ENCODE measurements around the gene DDX1.
"Not testable (repeated sequence)": the region's sequence is repeated elsewhere in the genome, so short reads cannot be mapped to it uniquely, and the experiment has no call there.

DDX1 gene

DNA sequence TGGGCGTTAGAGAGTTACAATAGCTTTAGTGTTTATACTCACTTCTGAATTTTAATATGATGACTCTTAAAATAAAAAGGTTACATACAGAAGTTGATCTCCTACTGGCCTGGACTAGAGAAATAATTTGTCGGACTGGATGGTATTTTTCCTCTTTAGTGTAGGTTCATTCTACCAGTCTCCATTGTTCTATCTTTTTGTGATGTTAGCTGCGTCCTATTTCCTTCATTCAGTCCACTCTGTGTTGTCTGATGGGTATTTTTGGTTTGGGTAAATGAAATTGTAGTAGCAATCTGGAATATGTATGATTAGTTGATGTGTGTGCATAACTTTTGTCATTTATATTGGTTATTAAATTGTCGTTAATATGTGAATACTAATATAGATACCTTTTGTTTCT, 5.3 kb downstream of the DDX1 start:
- no peak for DNase-seq

DNA sequence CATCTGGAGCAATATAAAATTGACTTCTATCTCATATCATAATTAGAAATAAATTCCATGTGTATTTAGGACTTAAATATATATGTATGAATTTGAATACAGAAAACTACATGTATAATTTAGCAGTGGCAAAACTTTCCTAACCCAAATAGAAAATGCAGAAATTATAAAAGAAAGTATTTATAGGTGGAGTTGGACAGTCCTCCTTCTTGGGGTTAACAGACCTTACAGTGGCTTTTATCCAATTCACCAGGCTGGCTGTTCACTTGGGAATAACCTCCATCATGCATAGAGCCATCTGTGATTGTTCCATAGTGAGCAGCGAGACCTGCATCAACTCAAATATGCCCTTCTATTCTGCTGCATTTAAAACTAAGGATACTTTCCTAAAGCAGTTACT, 8.3 kb downstream of the DDX1 start:
- no peak for DNase-seq

DNA sequence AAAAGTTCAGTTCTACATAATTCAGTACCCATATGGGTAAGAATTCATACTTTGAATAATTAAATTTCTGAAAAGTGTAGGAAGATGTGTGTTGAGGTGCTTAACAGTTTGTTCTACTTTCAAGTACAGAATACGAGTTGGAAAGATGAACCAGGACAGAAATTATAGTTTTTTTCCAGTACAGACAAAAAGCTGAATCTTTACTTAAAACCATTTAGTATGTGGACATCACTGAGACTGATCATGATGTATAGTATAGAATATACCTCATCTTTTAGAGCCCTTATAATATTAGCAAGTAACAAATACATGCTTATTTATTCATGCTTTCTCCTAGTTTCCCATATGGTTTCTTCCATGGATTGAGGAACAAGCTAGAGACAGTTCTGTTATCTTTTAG, 10.0 kb downstream of the DDX1 start:
- DNase-seq: no peak

DNA sequence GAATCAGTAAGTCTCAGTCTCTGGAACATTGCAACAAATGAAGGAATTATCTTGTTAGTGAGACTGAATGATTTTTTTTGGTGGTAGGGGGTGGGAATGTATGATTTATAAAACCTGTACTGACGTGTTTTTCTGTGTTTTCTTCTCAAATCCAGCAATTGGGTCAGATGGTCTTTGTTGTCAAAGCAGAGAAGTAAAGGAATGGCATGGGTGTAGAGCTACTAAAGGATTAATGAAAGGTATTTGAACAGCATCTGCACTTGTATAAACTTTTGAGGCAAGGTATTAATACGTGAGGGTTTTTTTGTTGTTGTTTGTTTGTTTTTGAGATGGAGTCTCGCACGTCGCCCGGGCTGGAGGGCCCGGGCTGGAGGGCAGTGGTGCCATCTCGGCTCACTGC, 10.7 kb downstream of the DDX1 start:
- DNase-seq: no peak

DNA sequence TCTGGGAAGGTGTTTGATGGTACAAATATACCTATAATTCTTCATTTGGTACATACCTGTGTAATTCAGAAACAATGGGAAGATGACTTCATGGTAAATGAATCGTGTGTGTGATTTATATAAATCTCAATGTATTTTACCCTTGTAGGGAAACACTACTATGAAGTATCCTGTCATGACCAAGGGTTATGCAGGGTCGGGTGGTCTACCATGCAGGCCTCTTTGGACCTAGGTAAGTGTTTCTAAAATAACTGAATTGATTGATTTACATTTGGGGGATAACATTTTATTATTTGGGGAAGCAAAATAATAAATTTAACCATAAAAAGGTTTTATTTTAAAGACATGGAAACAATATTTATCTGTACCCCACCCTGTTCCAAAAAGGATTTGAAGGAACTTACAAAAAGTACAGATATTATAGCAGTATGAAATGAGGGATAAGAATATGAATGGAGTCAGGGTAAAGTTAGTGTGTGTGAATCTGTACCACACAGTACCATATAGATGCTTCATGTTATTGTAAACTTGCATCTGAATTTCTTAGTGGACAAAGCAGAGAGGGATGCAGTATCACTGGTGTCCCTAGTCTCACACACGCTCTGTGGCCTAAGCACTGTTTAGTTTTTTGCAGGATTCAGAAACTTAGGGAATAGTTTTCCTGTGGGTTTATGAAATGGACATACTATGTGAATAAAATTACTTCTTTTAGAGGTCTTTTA, 11.5 kb downstream of the DDX1 start:
- DNase-seq: no peak

DNA sequence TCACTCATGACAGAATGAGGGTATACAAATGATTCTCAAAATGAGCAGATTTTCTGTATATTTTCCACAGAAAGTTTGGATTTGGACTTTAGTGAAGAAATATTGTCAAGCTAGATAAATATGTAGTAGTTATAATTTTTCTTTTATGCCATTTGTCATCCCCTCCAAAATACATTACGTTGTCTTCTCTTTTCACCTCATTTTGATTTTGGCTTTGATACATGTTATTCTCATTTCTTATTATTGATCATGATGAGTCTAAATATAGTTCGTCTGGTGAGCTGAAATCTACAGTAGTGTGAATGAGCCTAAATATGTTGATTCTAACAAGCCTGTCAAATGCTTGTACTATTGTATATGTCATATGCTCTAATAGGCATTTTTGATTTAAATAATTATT, 12.3 kb downstream of the DDX1 start:
- DNase-seq: no peak

DNA sequence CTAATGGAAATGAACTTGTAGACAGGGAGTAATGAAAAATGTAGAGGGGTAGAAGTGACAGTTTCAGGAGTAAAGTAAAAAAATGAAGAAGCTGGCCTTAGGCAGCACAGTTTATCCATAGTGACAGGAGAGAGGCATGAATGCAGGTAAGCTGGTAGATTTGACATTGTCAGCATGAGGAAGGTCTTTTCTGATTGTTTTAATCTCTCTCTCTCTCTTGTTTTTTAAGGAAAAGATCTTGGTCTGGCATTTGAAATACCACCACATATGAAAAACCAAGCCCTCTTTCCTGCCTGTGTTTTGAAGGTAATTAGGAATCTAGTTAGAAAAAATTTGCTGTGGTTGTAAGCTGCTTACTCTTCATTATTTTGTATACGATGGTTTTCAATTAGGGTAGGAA, 14.1 kb downstream of the DDX1 start:
- DNase-seq: no peak

DNA sequence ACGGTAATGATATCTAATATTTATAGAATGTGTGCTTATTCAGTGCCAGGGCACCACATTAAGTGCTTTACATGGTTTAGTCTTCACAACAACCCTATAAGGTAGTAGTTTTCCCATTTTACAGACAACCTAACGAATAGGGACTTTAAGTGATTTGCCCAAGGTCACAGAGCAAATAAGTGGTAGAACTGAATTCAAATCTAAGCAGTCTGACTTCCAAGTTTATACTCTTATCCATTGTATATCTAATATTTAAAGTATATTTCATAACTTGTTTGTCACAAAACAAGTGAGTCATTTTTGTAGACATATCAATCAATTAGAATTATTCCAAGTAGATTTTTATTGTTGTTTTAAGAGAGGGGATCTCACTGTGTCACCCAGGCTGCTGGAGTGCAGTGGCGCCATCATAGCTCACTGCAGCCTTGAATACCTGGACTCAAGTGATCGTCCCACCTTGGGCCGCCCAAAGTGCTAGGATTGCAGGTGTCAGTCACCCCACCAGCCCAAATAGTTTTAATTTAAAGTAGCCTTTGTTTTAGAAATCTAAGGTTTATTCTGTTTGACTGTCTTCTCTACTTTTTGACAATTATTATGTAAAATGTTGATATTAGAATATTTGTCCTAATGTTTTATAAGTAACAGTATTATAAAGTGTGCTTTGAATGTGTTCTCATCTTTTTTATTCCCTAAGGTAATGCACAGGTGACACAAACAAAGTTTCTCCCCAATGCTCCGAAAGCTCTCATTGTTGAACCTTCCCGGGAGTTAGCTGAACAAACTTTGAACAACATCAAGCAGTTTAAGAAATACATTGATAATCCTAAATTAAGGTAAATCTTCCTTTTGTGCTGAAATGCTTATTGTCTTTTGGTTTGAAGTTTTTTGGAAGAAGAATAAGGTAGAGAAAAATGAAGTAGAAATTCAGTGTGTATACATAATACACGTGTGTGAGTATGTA, 15.1 kb downstream of the DDX1 start:
- DNase-seq: no peak

DNA sequence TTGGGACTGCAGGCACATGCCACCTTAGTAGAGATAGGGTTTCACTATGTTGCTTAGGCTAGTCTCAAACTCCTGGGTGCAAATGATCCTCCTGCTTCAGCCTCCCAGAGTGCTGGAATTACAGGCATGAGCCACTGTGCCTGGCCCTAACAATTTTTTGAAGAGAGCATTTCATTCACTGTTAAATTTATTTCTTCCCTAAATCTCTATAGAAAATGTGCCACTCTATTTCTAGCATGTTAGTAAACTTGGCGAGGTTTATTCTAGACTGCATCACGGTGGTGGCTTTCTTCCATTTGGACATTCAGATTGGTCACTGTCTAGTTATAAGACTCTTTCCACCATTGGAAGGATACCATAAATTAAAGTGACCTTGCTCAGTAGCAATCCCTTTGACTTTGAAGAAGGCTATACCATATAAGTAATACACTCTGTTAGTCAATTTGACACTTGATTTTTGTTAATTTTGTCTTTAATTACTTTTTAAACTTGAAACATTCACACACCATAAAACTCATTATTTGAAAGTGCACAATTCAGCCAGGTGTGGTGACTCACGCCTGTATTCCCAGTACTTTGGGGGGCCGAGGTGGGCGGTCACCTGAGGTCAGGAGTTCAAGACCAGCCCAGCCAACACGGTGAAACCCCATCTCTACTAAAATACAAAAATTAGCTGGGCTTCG, 16.2 kb downstream of the DDX1 start:
- no peak for DNase-seq

DNA sequence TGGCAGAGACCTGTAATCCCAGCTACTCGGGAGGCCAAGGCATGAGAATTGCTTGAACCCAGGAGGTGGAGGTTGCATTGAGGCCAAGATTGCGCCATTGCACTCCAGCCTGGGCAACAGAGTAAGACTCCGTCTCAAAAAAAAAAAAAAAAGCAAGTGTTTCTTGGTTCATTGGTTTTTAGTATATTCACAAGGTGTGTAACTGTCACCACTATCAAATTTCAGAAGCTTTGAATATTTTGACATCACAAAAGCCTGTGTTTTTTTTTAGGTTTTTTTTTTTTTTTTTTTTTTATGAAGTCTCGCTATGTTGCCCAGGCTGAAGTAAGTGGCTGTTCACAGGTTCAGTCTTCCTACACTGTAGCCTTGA, 16.7 kb downstream of the DDX1 start:
- no peak for DNase-seq

DNA sequence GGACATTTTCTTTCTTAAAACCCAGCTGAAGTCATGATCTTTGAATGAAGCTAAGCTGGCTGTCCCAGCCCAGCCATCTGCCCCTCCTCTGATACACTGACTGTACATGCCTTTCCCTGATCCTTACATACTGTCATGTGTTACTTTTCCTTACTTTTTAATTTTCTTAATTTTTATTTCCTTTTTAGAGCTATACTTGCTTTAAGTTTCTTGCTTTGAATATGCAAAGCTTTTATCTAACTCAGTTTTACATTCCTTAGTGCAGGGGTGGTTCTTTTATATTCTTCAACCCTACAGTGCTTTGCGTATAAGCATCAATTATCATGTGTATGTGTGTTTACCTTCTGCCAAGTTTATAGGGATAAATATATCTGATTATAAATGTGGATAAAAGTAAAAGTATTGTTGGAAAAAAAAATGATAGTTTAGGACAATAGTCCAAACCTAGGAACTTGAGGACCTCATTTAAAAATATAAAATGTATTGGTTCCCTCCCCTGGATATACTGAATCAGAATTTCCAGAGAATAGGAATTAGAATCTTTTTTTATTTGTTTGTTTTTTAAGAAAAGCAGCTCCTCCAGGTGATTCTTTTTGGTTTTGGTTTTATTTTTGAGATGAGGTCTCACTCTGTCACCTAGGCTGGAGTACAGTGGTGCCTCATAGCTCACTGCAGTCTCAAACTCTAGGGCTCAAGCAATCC, 17.8 kb downstream of the DDX1 start:
- no peak for DNase-seq

DNA sequence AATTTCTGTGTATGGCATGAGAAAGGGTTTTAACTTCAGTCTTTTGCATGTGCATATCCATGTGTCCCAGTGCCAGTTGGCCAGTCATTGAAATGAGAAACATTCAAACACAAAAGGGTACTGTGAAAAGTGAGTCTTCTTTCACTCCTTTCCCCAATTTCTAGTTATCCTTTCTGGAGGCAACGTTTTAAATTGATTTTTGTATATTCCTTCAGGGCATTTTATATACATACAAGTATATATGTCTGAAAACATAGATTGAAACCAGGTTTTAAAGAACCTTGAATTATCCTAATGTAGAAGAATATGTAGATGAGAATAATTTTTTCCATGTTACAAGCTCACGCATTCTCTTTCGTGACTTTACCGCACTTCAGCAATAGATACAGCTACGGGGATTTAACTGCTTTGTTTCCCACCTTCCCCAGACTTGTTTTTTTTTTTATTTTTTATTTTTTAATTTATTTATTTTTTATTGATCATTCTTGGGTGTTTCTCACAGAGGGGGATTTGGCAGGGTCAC, 18.8 kb downstream of the DDX1 start:
- DNase-seq: no peak

DNA sequence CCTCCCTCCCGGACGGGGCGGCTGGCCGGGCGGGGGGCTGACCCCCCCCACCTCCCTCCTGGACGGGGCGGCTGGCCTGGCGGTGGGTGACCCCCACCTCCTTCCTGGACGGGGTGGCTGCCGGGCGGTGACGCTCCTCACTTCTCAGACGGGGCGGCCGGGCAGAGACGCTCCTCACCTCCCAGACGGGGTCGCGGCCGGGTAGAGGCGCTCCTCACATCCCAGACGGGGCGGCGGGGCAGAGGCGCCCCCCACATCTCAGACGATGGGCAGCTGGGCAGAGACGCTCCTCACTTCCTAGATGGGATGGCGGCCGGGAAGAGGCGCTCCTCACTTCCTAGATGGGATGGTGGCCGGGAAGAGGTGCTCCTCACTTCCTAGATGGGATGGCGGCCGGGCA, 20.4 kb downstream of the DDX1 start:
- not testable (repeated sequence) for DNase-seq

DNA sequence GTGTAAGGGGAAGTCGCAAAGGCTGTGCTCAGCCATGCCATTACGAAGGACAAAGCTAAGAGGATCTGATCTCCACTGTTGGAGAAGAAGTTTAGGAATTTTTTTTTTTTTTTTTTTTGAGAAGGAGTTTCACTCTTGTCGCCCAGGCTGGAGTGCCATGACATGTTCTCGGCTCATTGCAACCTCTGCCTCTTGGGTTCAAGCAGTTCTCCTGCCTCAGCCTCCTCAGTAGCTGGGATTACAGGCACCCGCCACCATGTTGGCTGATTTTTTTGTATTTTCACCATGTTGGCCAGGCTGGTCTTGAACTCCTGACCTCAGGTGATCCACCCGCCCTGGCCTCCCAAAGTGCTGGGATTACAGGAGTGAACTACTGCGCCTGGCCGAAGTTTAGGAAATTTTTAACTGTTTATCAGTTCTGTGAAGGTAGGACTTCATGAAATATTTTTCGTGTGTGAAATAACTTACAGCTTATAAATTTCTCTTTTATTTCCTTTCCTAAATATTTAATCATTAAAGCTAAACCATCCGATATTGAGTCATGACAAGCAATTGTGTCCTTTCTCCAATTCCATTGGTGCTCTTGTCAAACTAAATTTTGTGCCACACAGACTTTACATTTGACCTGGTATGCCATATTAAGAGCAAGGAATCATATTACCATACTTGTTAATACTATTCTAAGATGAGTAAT, 22.2 kb downstream of the DDX1 start:
- DNase-seq: no peak

DNA sequence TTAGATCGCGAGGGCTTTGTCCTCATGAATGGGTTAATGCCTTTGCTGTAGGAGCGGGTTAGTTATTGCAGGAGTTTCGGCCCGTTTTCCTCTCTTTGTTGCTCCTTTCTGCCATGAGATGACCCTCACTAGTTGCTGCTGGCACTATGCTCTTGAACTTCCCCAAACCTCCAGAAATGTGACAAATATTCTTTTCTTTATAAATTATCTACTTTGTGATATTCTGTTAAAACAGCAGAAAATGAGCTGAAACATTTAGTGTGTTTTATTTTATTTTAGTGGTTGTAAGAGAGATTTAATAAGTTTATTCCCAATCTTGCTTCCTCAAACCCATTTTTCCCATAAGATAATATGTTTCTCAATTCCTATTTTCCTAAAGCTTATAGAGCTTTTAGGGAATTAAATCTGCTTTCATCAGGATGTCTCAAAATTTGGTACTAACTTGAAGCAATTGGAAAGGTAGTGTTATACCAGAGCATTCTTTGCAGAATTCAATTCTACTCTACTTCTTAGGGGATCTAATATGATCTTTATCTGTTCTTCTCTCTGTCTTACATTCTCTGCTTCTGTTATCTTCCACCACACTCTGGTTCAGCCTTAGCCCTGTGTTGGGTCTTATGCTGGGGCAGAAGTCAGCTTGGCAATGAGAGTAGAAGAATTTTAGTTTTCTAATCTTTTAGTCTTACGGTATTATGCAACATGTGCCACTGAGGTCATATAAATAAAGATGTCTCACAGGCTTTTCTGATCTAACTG, 23.1 kb downstream of the DDX1 start:
- no peak for DNase-seq

DNA sequence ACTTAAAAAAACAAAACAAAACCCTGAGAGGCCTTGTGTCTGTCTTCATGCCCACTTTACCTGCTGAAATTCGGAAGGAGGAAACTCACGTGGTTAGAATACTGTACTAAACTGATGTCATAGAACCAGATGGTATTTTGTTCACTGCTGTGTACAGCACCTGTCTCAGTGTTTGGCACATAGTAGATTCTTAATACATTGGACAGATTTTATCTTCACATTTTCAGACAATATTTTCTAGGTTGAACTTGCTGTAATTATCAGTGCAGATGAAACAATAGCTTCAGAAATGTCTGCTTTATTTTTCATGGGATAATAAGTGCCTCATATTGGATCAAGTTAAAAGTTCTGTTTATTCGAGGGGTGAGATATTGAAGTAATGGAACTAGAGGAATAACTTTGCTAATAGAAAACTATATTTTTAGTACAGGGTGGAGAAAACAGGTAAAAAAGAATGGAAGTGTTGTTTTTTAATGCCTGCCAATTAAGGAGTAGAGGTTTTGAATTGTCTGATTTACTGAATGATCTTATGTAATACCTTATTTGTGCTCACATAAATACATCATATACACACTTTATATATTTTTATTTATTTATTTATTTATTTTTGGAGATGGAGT, 23.7 kb downstream of the DDX1 start:
- DNase-seq: no peak

DNA sequence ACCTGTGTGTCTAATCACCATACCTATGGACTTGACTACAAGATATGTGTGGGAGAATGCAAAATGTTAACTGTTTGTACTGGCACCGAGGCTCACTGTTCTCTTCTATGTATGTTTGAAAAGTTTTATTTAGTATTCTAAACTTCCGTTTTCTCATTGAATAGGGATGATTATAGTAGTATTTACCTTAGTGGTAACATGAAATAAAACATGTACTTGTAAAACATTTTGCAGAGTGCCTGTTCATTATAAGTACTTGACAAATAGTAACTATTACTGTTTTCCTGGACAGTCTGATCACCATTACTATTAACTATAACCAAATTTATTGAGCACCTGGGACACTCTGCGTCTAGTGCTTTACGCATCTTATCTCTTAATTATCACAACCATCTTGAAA, 24.8 kb downstream of the DDX1 start:
- no peak for DNase-seq

DNA sequence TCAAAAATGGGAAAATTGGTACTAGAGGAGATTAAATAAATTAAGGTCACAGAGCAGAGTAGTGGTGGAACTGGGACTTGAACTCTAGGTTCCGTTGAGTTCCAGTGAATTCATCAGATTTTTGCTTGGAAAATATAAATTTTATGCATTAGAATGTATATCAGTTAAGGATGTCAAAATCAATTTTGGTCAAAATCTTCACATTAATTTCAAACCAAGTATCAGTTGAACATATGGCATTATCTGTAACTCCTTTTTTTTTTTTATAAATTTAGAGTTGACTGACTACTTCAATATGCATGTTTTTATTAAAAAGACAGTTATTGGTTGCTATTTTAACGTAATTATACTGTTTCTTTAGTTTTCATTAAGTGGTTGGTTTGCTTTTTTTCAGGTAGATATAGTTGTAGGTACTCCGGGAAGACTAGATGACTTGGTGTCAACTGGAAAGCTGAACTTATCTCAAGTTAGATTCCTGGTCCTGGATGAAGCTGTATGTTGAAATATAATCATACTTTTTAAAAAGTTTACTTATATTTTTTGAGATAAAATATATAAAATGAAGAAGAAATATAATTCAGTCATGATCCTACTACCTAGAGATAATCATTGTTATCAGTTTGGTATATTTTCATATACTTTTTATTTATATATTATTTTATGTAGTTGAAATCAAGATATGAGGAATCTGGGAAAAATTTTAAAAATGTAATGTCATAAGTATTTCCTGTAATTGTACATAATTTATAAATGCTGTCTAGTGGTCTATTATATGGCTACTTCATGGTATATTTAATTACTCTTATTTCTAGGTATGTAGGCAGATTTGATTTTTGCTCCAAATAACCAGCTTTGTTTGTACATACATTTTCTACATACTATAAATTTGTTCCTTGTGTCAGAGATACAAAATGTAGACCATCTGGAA, 25.4 kb downstream of the DDX1 start:
- no peak for DNase-seq

DNA sequence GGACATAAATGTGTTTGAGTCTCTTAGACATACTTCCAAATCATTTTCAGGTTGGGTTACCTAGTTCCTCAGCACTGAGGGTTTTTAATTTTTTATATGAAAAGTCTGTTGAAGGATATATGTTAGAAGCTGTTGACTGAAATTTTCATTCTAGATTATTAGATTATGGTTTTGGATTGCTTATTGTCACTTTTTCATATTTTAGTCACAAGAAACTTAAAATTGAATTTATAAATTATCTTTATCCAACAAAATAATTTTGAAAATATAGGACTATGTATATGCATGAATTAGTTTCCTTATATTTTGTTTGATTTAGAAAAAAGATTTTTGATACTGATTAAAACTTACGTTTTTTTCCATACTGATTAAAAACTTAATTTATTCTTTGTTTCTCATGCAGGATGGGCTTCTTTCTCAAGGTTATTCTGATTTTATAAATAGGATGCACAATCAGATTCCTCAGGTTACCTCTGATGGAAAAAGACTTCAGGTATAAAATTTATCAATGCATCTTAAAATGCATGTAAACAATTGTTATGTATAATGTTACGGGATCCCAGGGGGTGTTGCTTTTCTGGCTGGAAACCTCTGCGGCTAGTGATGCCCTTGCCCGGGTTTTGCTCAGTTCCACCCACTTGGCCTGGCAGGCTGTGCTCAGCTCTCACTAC, 26.2 kb downstream of the DDX1 start:
- DNase-seq: no peak

Data from RPMI8226 (cell line).